HG03045 (cell line): ENCODE data around the gene GP5.

ENCODE experiments used
- ATAC-seq: cut with Tn5 transposase; IDR thresholded peaks from one replicate; pipeline ENCODE4 v1.9.1; 2021; ENCODE audit warnings: mild to moderate bottlenecking, moderate library complexity; ENCODE audit not compliant: unreplicated experiment

GP5 gene

GRCh38 chr3:194351080-194351672, 47.9 kb downstream of the GP5 start, which contains the start of gene CPN2:
CPN2 (minus strand) TSS chr3:194351328; CDS start chr3:194342702, 8,626 bp downstream.
- no peak for ATAC-seq

- ATAC-seq: no peak
Measured at GRCh38 chr3:194350726-194351071, 48.4 kb downstream of the GP5 start.

- no peak for ATAC-seq
Measured at GRCh38 chr3:194348354-194348753, 50.7 kb downstream of the GP5 start.

GRCh38 chr3:194346621-194347020, 52.4 kb downstream of the GP5 start:
- ATAC-seq: no peak

- no peak for ATAC-seq
Measured at GRCh38 chr3:194346035-194346434, 53.0 kb downstream of the GP5 start.
